Right kidney (tissue), 1 donor: Measurements from ENCODE around the gene CCDC122.

ENCODE experiments used
- DNase-seq: peaks from one replicate; pipeline ENCODE4 v3.0.0-alpha.2; 2016

Gene CCDC122

DNA sequence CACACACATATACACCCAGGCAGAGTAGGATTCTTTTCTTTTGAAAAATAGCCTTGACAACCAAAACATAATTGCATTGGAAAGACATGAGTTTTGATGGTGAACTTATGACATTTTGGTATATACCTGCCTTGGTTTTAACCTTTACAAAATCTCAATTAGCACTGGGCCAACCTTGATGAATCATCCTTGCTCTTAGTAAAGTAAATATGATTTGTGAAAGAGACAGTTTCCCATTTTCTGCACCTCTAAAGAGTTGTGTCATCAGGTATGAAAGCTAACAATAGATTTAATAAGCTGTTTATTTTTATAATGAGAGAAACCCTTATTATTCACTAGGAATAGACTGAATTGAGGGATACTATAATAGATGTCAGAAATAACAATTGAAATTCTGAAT is 77.0 kb downstream of the CCDC122 start:
- DNase-seq: no peak

- no peak for DNase-seq
Observed at GRCh38 chr13:43800828-43801227, 78.7 kb downstream of the CCDC122 start.

GRCh38 chr13:43799191-43799590 is 80.3 kb downstream of the CCDC122 start:
- DNase-seq: no peak

DNA sequence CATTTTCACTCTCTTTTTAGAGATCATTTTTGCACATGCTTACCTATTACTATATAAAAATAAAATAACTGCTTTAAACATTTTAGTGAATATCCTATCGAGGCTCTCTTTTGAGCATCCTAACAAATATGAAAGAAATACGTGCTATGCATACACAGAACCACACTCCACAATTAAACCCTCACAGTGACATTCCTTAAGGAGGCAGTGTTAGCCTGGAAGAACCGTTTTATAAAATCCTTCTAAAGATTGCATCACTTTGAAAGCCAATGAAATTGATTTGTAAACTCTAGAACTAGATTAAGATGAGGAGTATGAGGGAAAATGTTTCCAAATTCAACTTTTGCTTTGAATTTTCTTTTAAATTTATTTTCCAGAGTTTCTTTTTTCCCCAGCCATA is 81.7 kb downstream of the CCDC122 start:
- DNase-seq: no peak

GRCh38 chr13:43797159-43797558 is 82.4 kb downstream of the CCDC122 start:
- DNase-seq: no peak

DNA sequence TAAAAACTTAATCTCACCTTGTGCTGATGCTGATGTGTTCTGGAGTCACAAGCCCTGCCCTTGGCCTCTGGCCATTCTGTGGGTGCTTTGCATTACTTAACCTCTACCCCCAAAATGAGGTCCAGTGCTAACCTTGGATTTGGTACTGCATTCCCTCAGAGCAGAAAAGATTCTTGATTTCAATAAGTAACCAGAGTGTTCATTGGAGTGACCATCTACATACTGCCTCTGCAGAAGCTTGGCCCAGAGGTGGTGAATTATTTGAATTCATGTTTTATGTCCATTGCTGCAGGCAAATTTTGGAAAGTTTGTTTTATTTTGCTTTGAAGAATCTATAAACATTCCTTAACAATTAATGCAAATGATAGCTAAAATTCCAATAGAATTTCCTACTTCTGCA is 85.1 kb downstream of the CCDC122 start:
- no peak for DNase-seq

DNA sequence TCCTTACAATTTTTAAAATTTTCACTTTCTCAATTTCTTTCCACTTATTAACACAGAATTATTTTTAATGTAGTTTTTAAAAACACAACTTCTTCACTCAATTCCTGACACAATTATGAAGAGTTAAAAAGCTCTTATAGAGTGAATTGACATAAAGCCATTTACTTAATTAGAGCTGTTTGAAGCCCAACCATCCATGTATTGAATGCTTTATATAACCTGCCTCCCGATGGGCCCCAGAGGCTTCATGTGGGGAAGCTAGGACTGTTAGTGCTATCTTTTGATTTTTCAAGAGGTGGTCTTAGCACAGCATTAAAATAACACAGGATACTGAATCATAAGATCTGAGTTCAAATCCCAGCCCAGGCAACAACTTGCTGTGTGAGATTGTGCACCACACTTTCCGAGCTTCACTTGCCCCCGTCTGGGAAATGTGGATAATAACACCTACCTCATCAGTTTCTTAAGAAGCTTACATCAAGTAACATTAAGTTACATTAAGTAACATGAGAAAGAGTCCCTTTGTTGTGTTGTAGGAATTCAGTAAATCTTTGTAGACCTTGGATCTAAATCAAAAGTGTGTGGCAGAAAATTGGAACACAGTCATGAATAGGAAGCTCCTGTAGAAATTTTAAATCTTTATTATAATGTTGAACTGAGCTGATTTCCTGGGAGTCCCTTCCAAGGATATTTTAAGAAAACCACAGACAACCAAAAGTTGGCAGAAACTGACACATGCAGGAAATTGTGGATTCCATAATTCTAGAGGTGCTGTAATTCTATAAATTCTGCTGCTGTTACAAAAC is 87.3 kb downstream of the CCDC122 start:
- DNase-seq: no peak

GRCh38 chr13:43787997-43788396 is 91.5 kb downstream of the CCDC122 start:
- DNase-seq: peak; percentile 30

DNA sequence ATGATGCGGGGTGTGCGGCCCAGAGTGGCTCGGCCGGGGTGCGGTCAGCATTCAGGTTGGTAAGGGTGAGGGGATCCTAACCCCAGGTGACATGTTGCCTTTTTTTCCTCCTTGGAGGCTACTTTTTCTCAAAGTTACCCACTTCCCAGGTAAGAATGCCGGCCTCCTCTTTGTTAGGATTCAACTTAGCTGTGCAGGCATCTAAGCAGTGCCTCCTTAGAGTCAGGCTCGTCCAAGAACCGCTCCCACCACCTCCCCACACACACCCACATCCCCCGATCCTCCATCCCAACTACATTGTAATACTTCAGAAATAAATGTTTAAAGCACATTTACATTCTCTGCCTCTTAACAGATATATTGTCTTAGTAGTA is 92.0 kb downstream of the CCDC122 start:
- no peak for DNase-seq

DNA sequence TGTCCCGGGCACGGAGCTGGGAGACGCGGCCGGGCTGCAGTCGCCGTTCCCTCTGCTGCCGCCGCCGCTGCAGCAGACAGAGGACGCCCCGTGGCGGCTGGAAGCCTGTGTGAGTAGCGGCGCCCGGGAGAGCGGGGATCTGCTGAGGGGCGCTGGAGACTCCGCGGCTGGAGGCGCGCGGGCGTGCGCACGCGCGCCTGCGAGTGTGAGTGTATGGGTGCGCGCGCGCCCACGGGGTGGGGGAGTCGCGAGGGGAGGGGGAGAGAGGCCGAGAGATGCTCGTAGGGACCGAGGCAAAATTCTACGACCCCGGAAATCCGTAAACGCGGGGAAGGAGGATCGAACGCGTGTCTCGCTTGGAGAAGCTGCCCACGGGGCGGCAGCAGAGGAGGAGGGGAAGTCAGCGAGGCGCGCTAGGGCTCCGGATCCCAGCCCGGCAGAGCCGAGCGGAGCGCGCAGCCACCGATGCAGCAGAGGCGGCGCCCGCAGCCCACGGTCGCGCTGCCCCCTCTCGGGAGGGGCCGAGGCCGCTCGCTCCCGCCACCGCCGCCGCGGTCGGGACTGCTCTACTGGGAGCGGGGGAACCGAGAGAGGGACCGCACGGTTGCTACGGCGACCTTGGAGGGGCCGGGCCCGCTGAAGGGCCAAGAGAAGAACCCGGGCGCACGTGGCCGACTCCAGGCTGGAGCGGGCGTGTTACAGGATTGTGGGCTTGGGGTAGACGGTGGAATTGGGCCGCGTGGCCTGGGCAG is 92.6 kb downstream of the CCDC122 start, which contains the start of gene ENOX1:
ENOX1 (minus strand) TSS at position 207 of the 752 bp plus-strand sequence.
- DNase-seq: peak; percentile 92

GRCh38 chr13:43786472-43786765 is 93.1 kb downstream of the CCDC122 start:
- peak; percentile 86 for DNase-seq
